ENCODE data around the gene OR2AJ1.

DNA sequence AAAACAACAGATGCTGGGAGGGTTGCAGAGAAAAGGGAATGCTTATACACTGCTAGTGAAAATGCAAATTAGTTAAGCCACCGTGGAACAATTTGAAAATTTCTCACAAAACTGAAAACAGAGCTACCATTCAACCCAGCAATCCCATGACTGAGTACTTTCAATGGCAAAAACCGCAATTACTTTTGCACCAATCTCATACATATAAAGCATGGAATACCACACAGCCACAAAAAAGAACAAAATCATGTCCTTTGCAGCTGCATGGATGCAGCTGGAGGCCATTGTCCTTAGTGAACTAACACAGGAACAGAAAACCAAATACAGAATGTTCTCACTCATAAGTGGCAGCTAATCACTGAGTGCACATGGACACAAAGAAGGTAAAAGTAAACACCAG is 10.9 kb upstream of the OR2AJ1 start:
- TF ChIP-seq GATA3 (IDR thresholded peaks at IDR 0.05; ENCODE audit: low read depth, low read length) (no peak), GATA2 (IDR thresholded peaks at IDR 0.05; ENCODE audit: low read depth, low read length) (no peak)
